Brain microvascular endothelial cell (primary cell): ENCODE measurements around the gene CDH23.

ENCODE experiments used
- DNase-seq: peaks from one replicate; pipeline ENCODE4 v3.0.0-alpha.2; 2020
- H3K27ac ChIP-seq: fragments of 250-450 bp; sonication (Bioruptor Pico); 2 replicates; pipeline ENCODE4 v1.5.1; 2020; ENCODE audit warnings: mild to moderate bottlenecking, moderate library complexity
- H3K27me3 ChIP-seq: fragments of 250-450 bp; sonication (Bioruptor Pico); replicated peaks from 2 replicates; pipeline ENCODE4 v1.5.1; 2020; ENCODE audit warnings: mild to moderate bottlenecking
- H3K36me3 ChIP-seq: fragments of 250-450 bp; sonication (Bioruptor Pico); replicated peaks from 2 replicates; pipeline ENCODE4 v1.5.1; 2020; ENCODE audit warnings: mild to moderate bottlenecking
- H3K4me3 ChIP-seq: 2 replicates; pipeline ENCODE4 v1.5.1; 2011; ENCODE audit warnings: low read depth, mild to moderate bottlenecking, control low read depth, low read length, moderate library complexity
- CTCF ChIP-seq: IDR thresholded peaks from 2 replicates; pipeline ENCODE4 v1.5.1; 2011; ENCODE audit warnings: low read depth, mild to moderate bottlenecking, moderate library complexity, low read length, control low read depth, inconsistent platforms; ENCODE audit errors: missing control alignments
- in situ Hi-C: cut with HindIII; loops from 2 replicates; pipeline ENCODE4 v1.10.0; 2017; ENCODE audit warnings: low sequenced_read_pairs, low pct_ligation_motif_present

The CDH23 gene

GRCh38 chr10:71621231-71622153, 224.8 kb downstream of the CDH23 start:
- Histone ChIP-seq H3K36me3 (no peaks in the 10 kb centered on the region), H3K27me3 (peaks cover 2% of the 10 kb centered on the region), H3K4me3 (no peak overlapping the region), H3K27ac (no peak overlapping the region)
- in situ Hi-C loops, result no loop called here
- TF ChIP-seq CTCF, result no peak
- no peak for DNase-seq

- Histone ChIP-seq H3K27me3 (peaks cover 4% of the 10 kb centered on the region), H3K4me3 (no peak overlapping the region), H3K36me3 (no peaks in the 10 kb centered on the region), H3K27ac (no peak overlapping the region)
- no peak for TF ChIP-seq CTCF
- in situ Hi-C loops, result no loop called here
- DNase-seq, result peak; percentile 29
These were observed 225.4 kb downstream of the CDH23 start for GRCh38 chr10:71622154-71622526.

- no peak for DNase-seq
- no peak overlapping the region for H3K4me3 ChIP-seq
- no peak overlapping the region for H3K27ac ChIP-seq
- peaks cover 5% of the 10 kb centered on the region for H3K27me3 ChIP-seq
- H3K36me3 ChIP-seq, result no peaks in the 10 kb centered on the region
- TF ChIP-seq CTCF, result no peak
- in situ Hi-C loops, result no loop called here
These were observed 225.9 kb downstream of the CDH23 start for GRCh38 chr10:71622616-71623015.

GRCh38 chr10:71623098-71623985, 226.6 kb downstream of the CDH23 start:
- in situ Hi-C loops, result no loop called here

GRCh38 chr10:71623986-71624291, 227.2 kb downstream of the CDH23 start:
- TF ChIP-seq CTCF, result no peak
- in situ Hi-C loops, result no loop called here
- DNase-seq, result no peak

More at GRCh38 chr10:71623098-71623985, 226.6 kb downstream of the CDH23 start:
- no peak overlapping the region for H3K4me3 ChIP-seq
- no peaks in the 10 kb centered on the region for H3K36me3 ChIP-seq
- H3K27me3 ChIP-seq, result peaks cover 5% of the 10 kb centered on the region
- no peak overlapping the region for H3K27ac ChIP-seq
- peak; percentile 58 for TF ChIP-seq CTCF
- DNase-seq, result peak; percentile 26

More at GRCh38 chr10:71623986-71624291, 227.2 kb downstream of the CDH23 start:
- no peaks in the 10 kb centered on the region for H3K36me3 ChIP-seq
- peaks cover 5% of the 10 kb centered on the region for H3K27me3 ChIP-seq
- H3K27ac ChIP-seq, result no peak overlapping the region
- H3K4me3 ChIP-seq, result no peak overlapping the region
